Activated CD8-positive, alpha-beta memory T cell treated with anti-CD3 and anti-CD28 coated beads, Interleukin-2, amount 50 U/mL, for 24 hours (primary cell): ENCODE results near the gene NHERF1.

Source experiments
- DNase-seq: peaks from one replicate; pipeline ENCODE4 v3.0.0-alpha.2; 2020; ENCODE audit errors: extremely low read depth

NHERF1 gene

GRCh38 chr17:74808714-74809430 lies 60.4 kb downstream of the NHERF1 start:
- no peak for DNase-seq

GRCh38 chr17:74810699-74811485 lies 62.5 kb downstream of the NHERF1 start:
- DNase-seq = no peak

- no peak for DNase-seq
Observed at GRCh38 chr17:74812109-74813009, 63.9 kb downstream of the NHERF1 start.

GRCh38 chr17:74814453-74814852 lies 66.0 kb downstream of the NHERF1 start:
- no peak for DNase-seq

- DNase-seq = no peak
Observed at GRCh38 chr17:74815067-74815466, 66.6 kb downstream of the NHERF1 start.

- no peak for DNase-seq
Observed at GRCh38 chr17:74815550-74816370, 67.3 kb downstream of the NHERF1 start.

GRCh38 chr17:74816905-74817620 lies 68.6 kb downstream of the NHERF1 start:
- DNase-seq = no peak

GRCh38 chr17:74818291-74818938 lies 70.0 kb downstream of the NHERF1 start:
- no peak for DNase-seq
